Sigmoid colon (tissue), 4 donors: Measurements from ENCODE around the gene BAHCC1.

Experiments
- CTCF ChIP-seq, 4 experiments: fragments of 450-650 bp in 3 of 4; fragments of 200-600 bp in 1 of 4; IDR thresholded peaks; one replicate each; pipeline ENCODE4 v1.5.1; 2016 to 2019; ENCODE audit warnings: antibody characterized with exemption in 4 of 4, mild to moderate bottlenecking in 3 of 4, moderate library complexity in 2 of 4
- EP300 ChIP-seq, 4 donors: sonication (generic); formaldehyde crosslinking; IDR thresholded peaks; one replicate each; pipeline ENCODE4 v1.6.1; 2017; ENCODE audit warnings: antibody characterized with exemption in 4 of 4
- POLR2A ChIP-seq, 2 donors: fragments of 450-650 bp; IDR thresholded peaks; one replicate each; pipeline ENCODE4 v1.6.1; 2016; ENCODE audit warnings: antibody characterized with exemption in 2 of 2, mild to moderate bottlenecking in 2 of 2, moderate library complexity in 2 of 2
- POLR2AphosphoS5 ChIP-seq, 4 donors: sonication (generic); formaldehyde crosslinking; IDR thresholded peaks; one replicate each; pipeline ENCODE4 v1.6.1; 2017; ENCODE audit warnings: antibody characterized with exemption in 4 of 4

- TF ChIP-seq CTCF (IDR thresholded peaks at IDR 0.05) (no peak), POLR2AphosphoS5 (IDR thresholded peaks at IDR 0.05) (no peak), POLR2A (IDR thresholded peaks at IDR 0.05) (no peak), EP300 (IDR thresholded peaks at IDR 0.05) (no peak)
Observed at GRCh38 chr17:81445642-81446503, 50.6 kb downstream of the BAHCC1 start.
